Spinal cord (tissue), 10 donors: Measurements from ENCODE around the gene SERINC4. TPM values are rescaled to one million over a fixed set of nuclear protein-coding genes. Genes with fewer than 3 reads are reported as not detected.

Source experiments
- DNase-seq, 6 donors: peaks; one replicate each; pipeline versions ENCODE4 v3.0.0 to v3.0.0-alpha.2; 2013 to 2015; ENCODE audit warnings: low spot score in 6 of 6, low read depth in 4 of 6
- H3K27ac ChIP-seq: one replicate; pipeline ENCODE4 v1.5.1; 2013; ENCODE audit warnings: low read depth, low read length, control low read depth
- H3K27me3 ChIP-seq: one replicate; pipeline ENCODE4 v1.6.1; 2013; ENCODE audit warnings: low read length; ENCODE audit not compliant: control insufficient read depth, insufficient read depth
- H3K36me3 ChIP-seq: one replicate; pipeline ENCODE4 v1.6.1; 2013; ENCODE audit warnings: low read length; ENCODE audit not compliant: control insufficient read depth, insufficient read depth
- H3K4me1 ChIP-seq: one replicate; pipeline ENCODE4 v1.6.1; 2013; ENCODE audit warnings: low read length; ENCODE audit not compliant: control insufficient read depth, insufficient read depth
- H3K4me3 ChIP-seq: one replicate; pipeline ENCODE4 v1.5.1; 2013; ENCODE audit warnings: low read depth, low read length, control low read depth
- H3K9me3 ChIP-seq: one replicate; pipeline ENCODE4 v1.6.1; 2013; ENCODE audit warnings: low read length; ENCODE audit not compliant: control insufficient read depth, insufficient read depth
- WGBS: methylation state at CpG from one replicate; pipeline ENCODE4 v1.1.5; 2013; ENCODE audit warnings: missing lambda C conversion rate; ENCODE audit not compliant: insufficient coverage; 5-methylcytosine and 5-hydroxymethylcytosine counted together
- polyA plus RNA-seq, 2 donors: library from polyadenylated mRNA; unstranded; fragments of 120-200 nt; gene quantifications; one replicate each; pipeline ENCODE4 v1.2.1, GENCODE V29; 2013; ENCODE audit not compliant: insufficient read length in 2 of 2
- total RNA-seq, 2 donors: library from RNA; depleted of rRNA in 1 of 2; stranded (reverse); fragments of 120-200 nt in 1 of 2; fragments of >200 nt in 1 of 2; gene quantifications; one replicate each; pipeline versions ENCODE4 v1.2.3 to v1.2.4, GENCODE V29; 2013 to 2014
- donor health status: healthy.

Gene SERINC4
- total and polyA plus RNA-seq, 4 donors = 0.29 to 0.72 TPM; not detected in 2

- peaks cover 50% of the 10 kb centered on the region for H3K36me3 ChIP-seq
- H3K27ac ChIP-seq = peak overlapping the region; percentile 94
- no peak for DNase-seq
- H3K9me3 ChIP-seq = no peaks in the 10 kb centered on the region
- no peak overlapping the region for H3K4me3 ChIP-seq
- H3K4me1 ChIP-seq = peaks cover 14% of the 10 kb centered on the region
- H3K27me3 ChIP-seq = no peaks in the 10 kb centered on the region
- WGBS = 93% methylated on average over 13 of the region's 16 CpGs
Observed at GRCh38 chr15:43799209-43799944, 643 bp downstream of the SERINC4 start.

- no peak overlapping the region for H3K27ac ChIP-seq
- WGBS = no CpG with 5 or more reads among the region's 3 CpGs
Observed at GRCh38 chr15:43796566-43796965, 3.5 kb downstream of the SERINC4 start.

DNA sequence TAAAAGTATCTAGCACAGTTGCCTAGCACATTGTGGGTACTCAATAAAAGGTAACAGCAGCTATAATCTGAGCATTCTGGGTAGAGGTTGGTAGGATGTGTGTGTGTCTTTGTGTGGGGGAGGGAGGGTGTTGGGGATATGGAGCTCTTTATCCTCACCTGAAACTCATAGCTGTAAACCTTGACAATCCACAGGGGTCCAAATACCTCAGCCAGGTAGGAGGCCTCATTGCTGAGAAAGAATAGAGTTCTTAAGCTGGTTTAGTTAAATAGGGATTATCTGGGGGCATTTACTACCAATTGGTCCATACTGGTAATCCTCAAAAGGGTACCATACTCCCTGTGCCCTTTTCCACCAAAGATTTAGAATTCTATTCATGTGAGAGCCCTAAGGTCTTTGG, 4.0 kb downstream of the SERINC4 start:
- no peak overlapping the region for H3K4me3 ChIP-seq
- peaks cover 32% of the 10 kb centered on the region for H3K4me1 ChIP-seq
- no peak overlapping the region for H3K27ac ChIP-seq
- DNase-seq = no peak
- peaks cover 45% of the 10 kb centered on the region for H3K36me3 ChIP-seq
- H3K27me3 ChIP-seq = no peaks in the 10 kb centered on the region
- H3K9me3 ChIP-seq = no peaks in the 10 kb centered on the region

More at GRCh38 chr15:43796566-43796965, 3.5 kb downstream of the SERINC4 start:
- Histone ChIP-seq H3K4me3 (no peak overlapping the region), H3K36me3 (peaks cover 45% of the 10 kb centered on the region), H3K27me3 (no peaks in the 10 kb centered on the region), H3K4me1 (peaks cover 29% of the 10 kb centered on the region), H3K9me3 (no peaks in the 10 kb centered on the region)
- DNase-seq = no peak

- peaks cover 45% of the 10 kb centered on the region for H3K36me3 ChIP-seq
- peaks cover 30% of the 10 kb centered on the region for H3K4me1 ChIP-seq
- H3K9me3 ChIP-seq = no peaks in the 10 kb centered on the region
- H3K4me3 ChIP-seq = no peak overlapping the region
- WGBS = 100% methylated on average over 1 of the region's 2 CpGs
- no peaks in the 10 kb centered on the region for H3K27me3 ChIP-seq
- no peak overlapping the region for H3K27ac ChIP-seq
- DNase-seq = no peak
Observed at GRCh38 chr15:43795197-43795596, 4.8 kb downstream of the SERINC4 start.

DNA sequence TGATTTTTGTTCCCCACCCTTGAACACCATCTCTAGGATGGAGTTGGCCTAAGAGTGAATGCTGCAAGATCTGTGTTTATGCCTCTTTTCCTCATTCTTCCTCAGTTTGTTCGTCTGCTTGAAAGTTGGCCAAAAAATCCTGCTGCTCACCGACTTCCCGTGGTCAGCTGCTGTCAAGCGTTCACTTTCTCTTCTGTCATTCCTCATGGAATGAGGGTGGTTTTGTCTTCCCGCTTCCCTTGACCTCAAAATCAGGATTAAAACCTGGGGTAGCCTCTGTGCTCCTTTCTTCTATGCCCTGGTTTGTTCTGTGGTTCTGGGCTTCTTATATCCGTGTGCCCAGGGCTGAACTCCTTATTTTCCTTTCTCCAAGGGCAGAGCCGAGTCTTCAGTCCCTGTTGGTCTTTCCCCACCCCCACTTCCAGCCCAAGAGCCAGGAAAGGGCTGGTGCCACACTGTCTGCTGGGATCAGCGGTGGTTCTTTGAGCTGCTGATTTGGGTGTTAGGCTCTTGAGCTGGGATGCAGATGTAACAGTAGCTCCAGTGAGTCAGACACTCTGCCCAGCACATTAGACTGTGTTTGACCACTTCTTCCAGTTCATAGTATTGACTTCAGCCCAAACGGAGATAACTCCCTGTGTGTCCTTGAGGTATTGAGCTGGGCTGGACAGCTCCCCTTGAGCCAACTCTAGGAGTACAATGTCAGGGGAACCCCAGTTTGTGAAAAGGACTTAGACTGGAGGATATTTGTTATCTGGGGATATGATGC, 5.6 kb downstream of the SERINC4 start:
- peaks cover 25% of the 10 kb centered on the region for H3K4me1 ChIP-seq
- H3K36me3 ChIP-seq = peaks cover 40% of the 10 kb centered on the region
- H3K9me3 ChIP-seq = no peaks in the 10 kb centered on the region
- peak overlapping the region; percentile 1 for H3K4me3 ChIP-seq
- WGBS = 78% methylated on average over 5 of the region's 9 CpGs
- H3K27ac ChIP-seq = no peak overlapping the region
- DNase-seq = no peak
- no peaks in the 10 kb centered on the region for H3K27me3 ChIP-seq

DNA sequence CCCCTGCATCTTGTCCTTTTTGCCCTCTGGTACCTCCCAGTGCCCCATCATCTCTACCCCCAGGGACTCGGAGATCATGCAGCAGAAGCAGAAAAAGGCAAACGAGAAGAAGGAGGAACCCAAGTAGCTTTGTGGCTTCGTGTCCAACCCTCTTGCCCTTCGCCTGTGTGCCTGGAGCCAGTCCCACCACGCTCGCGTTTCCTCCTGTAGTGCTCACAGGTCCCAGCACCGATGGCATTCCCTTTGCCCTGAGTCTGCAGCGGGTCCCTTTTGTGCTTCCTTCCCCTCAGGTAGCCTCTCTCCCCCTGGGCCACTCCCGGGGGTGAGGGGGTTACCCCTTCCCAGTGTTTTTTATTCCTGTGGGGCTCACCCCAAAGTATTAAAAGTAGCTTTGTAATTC, 6.4 kb downstream of the SERINC4 start:
- Histone ChIP-seq H3K4me1 (peaks cover 25% of the 10 kb centered on the region), H3K27ac (no peak overlapping the region)

DNA sequence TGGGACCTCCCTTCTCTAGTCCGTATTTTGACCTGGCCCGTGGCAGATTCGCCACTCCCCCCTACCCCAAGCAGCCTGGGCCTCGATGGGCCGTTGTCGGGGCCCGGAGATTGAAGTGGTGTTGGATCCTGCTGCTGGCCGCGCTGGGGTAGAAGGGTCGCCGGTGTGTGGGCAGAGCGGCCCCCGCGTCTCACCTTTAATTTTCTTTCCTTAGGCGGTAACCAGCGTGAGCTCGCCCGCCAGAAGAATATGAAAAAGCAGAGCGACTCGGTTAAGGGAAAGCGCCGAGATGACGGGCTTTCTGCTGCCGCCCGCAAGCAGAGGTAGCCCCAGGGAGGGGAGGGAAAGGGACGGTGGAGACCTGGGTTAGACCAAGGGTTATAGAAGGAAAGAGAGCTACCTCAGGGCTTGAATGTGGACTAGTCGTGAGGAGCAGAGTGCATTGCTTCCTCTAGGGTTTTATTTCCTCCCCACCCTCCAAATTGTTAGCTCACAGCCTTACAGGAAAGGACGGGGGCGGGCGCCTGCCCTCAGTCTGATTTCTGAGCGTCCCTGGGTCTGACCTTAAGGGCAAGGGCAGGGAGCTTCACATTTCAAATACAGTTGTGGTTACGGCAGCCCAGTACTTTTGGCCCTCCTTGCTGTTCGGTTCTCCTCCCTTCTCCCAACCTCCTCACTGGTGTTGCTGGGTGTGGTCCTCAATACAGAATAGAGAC, 7.1 kb downstream of the SERINC4 start:
- DNase-seq = no peak
- peak overlapping the region; percentile 100 for H3K4me3 ChIP-seq
- H3K9me3 ChIP-seq = no peaks in the 10 kb centered on the region
- H3K27ac ChIP-seq = peak overlapping the region; percentile 98
- no peaks in the 10 kb centered on the region for H3K27me3 ChIP-seq
- WGBS = 5% methylated on average over 26 of the region's 33 CpGs
- H3K36me3 ChIP-seq = peaks cover 33% of the 10 kb centered on the region
- H3K4me1 ChIP-seq = peaks cover 25% of the 10 kb centered on the region

More for the DNA sequence above, 6.4 kb downstream of the SERINC4 start:
- Histone ChIP-seq H3K36me3 (peaks cover 33% of the 10 kb centered on the region), H3K9me3 (no peaks in the 10 kb centered on the region), H3K4me3 (peak overlapping the region; percentile 100), H3K27me3 (no peaks in the 10 kb centered on the region)
- WGBS = 90% methylated on average over 9 of the region's 10 CpGs
- DNase-seq = no peak

DNA sequence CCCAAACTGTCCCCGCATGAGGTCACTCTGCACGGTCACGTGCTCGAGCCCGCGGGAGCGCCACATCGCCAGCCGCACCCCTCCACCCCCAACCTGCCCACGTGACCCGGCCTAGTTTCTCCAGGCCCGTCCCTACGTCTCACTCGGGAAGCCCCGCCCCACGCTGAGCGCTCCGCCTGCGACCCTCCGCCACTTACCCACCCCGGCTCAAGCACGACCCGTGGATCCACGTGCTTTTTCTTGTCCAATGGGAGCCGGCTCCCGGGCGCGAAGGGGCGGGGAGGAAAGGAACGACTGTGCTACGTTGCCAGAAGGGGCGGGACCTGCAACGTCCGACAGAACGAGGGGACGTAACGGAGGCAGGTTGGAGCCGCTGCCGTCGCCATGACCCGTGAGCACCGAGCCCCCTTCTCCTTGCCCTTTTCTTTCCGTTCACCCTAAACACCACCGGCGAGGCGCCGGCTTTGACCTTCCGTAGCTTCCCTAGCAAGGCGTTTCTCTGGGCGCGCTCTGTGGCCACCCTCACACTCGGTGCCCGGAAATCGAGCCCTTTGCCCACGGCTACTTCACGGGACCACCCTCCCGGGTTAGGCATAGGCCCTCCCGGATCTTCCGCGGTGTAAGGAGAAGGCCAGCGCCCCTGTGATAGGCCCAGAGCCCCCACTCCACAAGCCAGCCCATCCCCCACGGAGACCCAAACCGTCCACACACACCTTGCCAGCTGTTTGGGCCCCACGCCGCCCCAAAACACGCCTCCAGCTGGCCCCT, 7.8 kb downstream of the SERINC4 start, which contains the start of gene SERF2:
TSS of gene SERF2 (plus strand) at position 328 of the 768 bp plus-strand sequence. CDS start at position 385, 57 bp downstream.
- peaks cover 32% of the 10 kb centered on the region for H3K36me3 ChIP-seq
- H3K27me3 ChIP-seq = no peaks in the 10 kb centered on the region
- WGBS = 0% methylated on average over 64 of the region's 66 CpGs
- peak; percentile 91 to 100 (median 98) for DNase-seq
- peak within 1 kb of the TSS; percentile 100 for H3K4me3 ChIP-seq
- no peaks in the 10 kb centered on the region for H3K9me3 ChIP-seq
- H3K4me1 ChIP-seq = peaks cover 25% of the 10 kb centered on the region
- H3K27ac ChIP-seq = peak within 1 kb of the TSS; percentile 98

GRCh38 chr15:43789409-43789808, 10.6 kb downstream of the SERINC4 start:
- H3K27ac ChIP-seq = no peak overlapping the region
- H3K36me3 ChIP-seq = peaks cover 13% of the 10 kb centered on the region
- no peak for DNase-seq
- no CpG with 5 or more reads among the region's 3 CpGs for WGBS
- H3K27me3 ChIP-seq = no peaks in the 10 kb centered on the region
- H3K9me3 ChIP-seq = no peaks in the 10 kb centered on the region
- H3K4me1 ChIP-seq = peaks cover 19% of the 10 kb centered on the region
- H3K4me3 ChIP-seq = no peak overlapping the region
